HCT116 (cell line): ENCODE measurements around the gene FA2H. TPM values are rescaled to one million over a fixed set of nuclear protein-coding genes. Genes with fewer than 3 reads are reported as not detected.

ENCODE experiments used
- ATAC-seq: fragments of 200-7000 bp; cut with Tn5 transposase; 2 replicates; pipeline ENCODE4 v1.9.1; 2020; ENCODE audit warnings: mild to moderate bottlenecking, moderate library complexity
- BruUV-seq: library from RNA; stranded (reverse); fragments of 400-500 nt; replicated peaks from 2 replicates; lab custom pipeline; 2021; lab: Mats Ljungman, UMichigan
- CTCF ChIA-PET: fragments of 300-600 bp; sonication (Branson Sonifier 250); formaldehyde crosslinking; loops from one replicate; lab custom pipeline; 2021; ENCODE audit warnings: antibody characterized with exemption; lab: Charles Lee
- POLR2A ChIA-PET: fragments of 300-600, 350-600 bp; sonication (Branson Sonifier 250); formaldehyde crosslinking; loops from one replicate; lab custom pipeline; 2021; ENCODE audit warnings: antibody characterized with exemption; lab: Charles Lee
- RAD21 ChIA-PET, 2 experiments: fragments of 300-600 bp; sonication (Branson Sonifier 250); formaldehyde crosslinking; loops; one replicate each; lab custom pipeline; 2023; ENCODE audit warnings: low total read pairs in 2 of 2; ENCODE audit not compliant: uncharacterized antibody in 2 of 2, unreplicated experiment in 2 of 2, low non-redundant PET in 1 of 2; lab: Charles Lee
- DNase-seq: peaks from one replicate; pipeline ENCODE4 v3.0.0-alpha.2; 2010; ENCODE audit warnings: low read depth, low spot score
- H2AFZ ChIP-seq: fragments of 200-600 bp; shearing (Covaris generic), sonication (generic); 2 replicates; pipeline ENCODE4 v1.6.1; 2017; ENCODE audit warnings: low read depth, mixed run types, mixed read lengths, antibody characterized with exemption, low read length; ENCODE audit not compliant: poor library complexity, severe bottlenecking
- H3K27ac ChIP-seq: 2 replicates; pipeline ENCODE4 v1.5.1; 2012; ENCODE audit warnings: low read depth, low read length
- H3K27me3 ChIP-seq: fragments of 200-600 bp; sonication (generic); 2 replicates; pipeline ENCODE4 v1.6.1; 2016; ENCODE audit warnings: mixed run types, low read length, mixed read lengths; ENCODE audit not compliant: insufficient read depth
- H3K36me3 ChIP-seq, 2 experiments: fragments of 200-500 bp in 1 of 2; fragments of 200-600 bp in 1 of 2; sonication (Bioruptor generic) in 1 of 2; sonication (generic) in 1 of 2; 2 replicates each; pipeline versions ENCODE4 v1.5.1 to v1.6.1; 2014 to 2016; ENCODE audit warnings: low read length in 2 of 2, inconsistent platforms in 1 of 2, mixed read lengths in 1 of 2, mixed run types in 1 of 2; ENCODE audit not compliant: insufficient read depth in 2 of 2, control insufficient read depth in 1 of 2
- H3K4me1 ChIP-seq, 2 experiments: fragments of 200-600 bp in 1 of 2; sonication (generic) in 1 of 2; 2 replicates each; pipeline versions ENCODE4 v1.5.1 to v1.6.1; 2012 to 2017; ENCODE audit warnings: low read length in 2 of 2, inconsistent platforms in 1 of 2, mild to moderate bottlenecking in 1 of 2, mixed read lengths in 1 of 2, mixed run types in 1 of 2, moderate library complexity in 1 of 2; ENCODE audit not compliant: insufficient read depth in 2 of 2, control insufficient read depth in 1 of 2
- H3K4me2 ChIP-seq: fragments of 200-600 bp; sonication (generic); 2 replicates; pipeline ENCODE4 v1.6.1; 2017; ENCODE audit warnings: mixed run types, low read length, mixed read lengths
- H3K4me3 ChIP-seq, 2 experiments: fragments of 200-600 bp in 1 of 2; sonication (generic) in 1 of 2; replicated peaks in 1 of 2; 2 replicates each; pipeline ENCODE4 v1.5.1; 2011 to 2016; ENCODE audit warnings: low read length in 2 of 2, control low read depth in 1 of 2, low read depth in 1 of 2, mild to moderate bottlenecking in 1 of 2, mixed read lengths in 1 of 2, mixed run types in 1 of 2
- H3K79me2 ChIP-seq: fragments of 200-600 bp; sonication (generic); 2 replicates; pipeline ENCODE4 v1.6.1; 2017; ENCODE audit warnings: mild to moderate bottlenecking, mixed run types, low read length, moderate library complexity, mixed read lengths; ENCODE audit not compliant: insufficient read depth
- H3K9ac ChIP-seq: fragments of 200-600 bp; sonication (generic); 2 replicates; pipeline ENCODE4 v1.6.1; 2016; ENCODE audit warnings: low read length, mixed read lengths
- H3K9me2 ChIP-seq: fragments of 200-600 bp; sonication (generic), shearing (Covaris generic); 2 replicates; pipeline ENCODE4 v1.6.1; 2017; ENCODE audit warnings: mixed run types, mild to moderate bottlenecking, moderate library complexity; ENCODE audit not compliant: insufficient read depth
- H3K9me3 ChIP-seq, 2 experiments: fragments of 200-500 bp in 1 of 2; fragments of 200-600 bp in 1 of 2; sonication (Bioruptor generic) in 1 of 2; sonication (generic) in 1 of 2; 2 replicates each; pipeline ENCODE4 v1.6.1; 2014 to 2017; ENCODE audit warnings: low read length in 2 of 2, mixed read lengths in 2 of 2, inconsistent platforms in 1 of 2, low read depth in 1 of 2, mild to moderate bottlenecking in 1 of 2, mixed run types in 1 of 2, moderate library complexity in 1 of 2; ENCODE audit not compliant: control insufficient read depth in 1 of 2, insufficient read depth in 1 of 2
- H4K20me1 ChIP-seq: fragments of 200-600 bp; sonication (generic), shearing (Covaris generic); 2 replicates; pipeline ENCODE4 v1.6.1; 2017; ENCODE audit warnings: mixed run types, mild to moderate bottlenecking, moderate library complexity; ENCODE audit not compliant: insufficient read depth
- CBX3 ChIP-seq: IDR thresholded peaks from 2 replicates; pipeline ENCODE4 v1.6.1; 2012; ENCODE audit warnings: low read depth
- CEBPB ChIP-seq: IDR thresholded peaks from 2 replicates; pipeline ENCODE4 v1.6.1; 2012; ENCODE audit warnings: low read depth
- EZH2 ChIP-seq: fragments of 200-600 bp; sonication (generic); IDR thresholded peaks from 2 replicates; pipeline ENCODE4 v1.6.1; 2017; ENCODE audit warnings: antibody characterized with exemption, mixed run types
- EZH2phosphoT487 ChIP-seq: fragments of 200-600 bp; IDR thresholded peaks from 2 replicates; pipeline ENCODE4 v1.6.1; 2018; ENCODE audit warnings: antibody characterized with exemption, borderline replicate concordance
- FOSL1 ChIP-seq: IDR thresholded peaks from 2 replicates; pipeline ENCODE4 v1.6.1; 2012; ENCODE audit warnings: low read depth
- POLR2A ChIP-seq: IDR thresholded peaks from 2 replicates; pipeline ENCODE4 v1.7.0; 2011; ENCODE audit warnings: borderline replicate concordance; ENCODE audit not compliant: insufficient read depth, insufficient read length; ENCODE audit errors: extremely low read depth
- POLR2AphosphoS5 ChIP-seq: IDR thresholded peaks from 2 replicates; pipeline ENCODE4 v1.6.1; 2011; ENCODE audit warnings: mild to moderate bottlenecking, low read depth, low read length, moderate library complexity
- RAD21 ChIP-seq: IDR thresholded peaks from 2 replicates; pipeline ENCODE4 v1.6.1; 2012; ENCODE audit warnings: low read depth, mild to moderate bottlenecking
- REST ChIP-seq: IDR thresholded peaks from 2 replicates; pipeline ENCODE4 v1.6.1; 2012; ENCODE audit warnings: low read depth
- SIN3A ChIP-seq: IDR thresholded peaks from 2 replicates; pipeline ENCODE4 v1.6.1; 2012; ENCODE audit warnings: low read depth
- TCF7L2 ChIP-seq: IDR thresholded peaks from 2 replicates; pipeline ENCODE4 v1.7.0; 2011; ENCODE audit warnings: borderline replicate concordance, inconsistent platforms; ENCODE audit not compliant: insufficient read depth, insufficient read length; ENCODE audit errors: extremely low read depth
- YY1 ChIP-seq: IDR thresholded peaks from 2 replicates; pipeline ENCODE4 v1.6.1; 2011; ENCODE audit warnings: low read length, low read depth, moderate library complexity, mild to moderate bottlenecking; ENCODE audit not compliant: insufficient replicate concordance; ENCODE audit errors: extremely low read depth
- ZNF274 ChIP-seq: fragments of 200-500 bp; sonication (Bioruptor generic); IDR thresholded peaks from 2 replicates; pipeline ENCODE4 v1.6.1; 2014; ENCODE audit warnings: mild to moderate bottlenecking, low read depth, low read length, inconsistent platforms
- intact Hi-C: fragments of 100-400 bp; cut with micrococcal nuclease; formaldehyde crosslinking; loops from 2 replicates; pipeline ENCODE4 v1.10.0; 2022
- total RNA-seq: library from RNA; stranded (reverse); gene quantifications from one replicate; pipeline ENCODE4 v1.2.1, GENCODE V29; 2021; ENCODE audit not compliant: unreplicated experiment
- TF ChIP-seq, protein P1 (sequence below): IDR thresholded peaks from 2 replicates; pipeline ENCODE4 v1.6.1; 2012

Gene FA2H
- total RNA-seq, 1 experiment from 2014 or later = 11.1 TPM

GRCh38 chr16:74700116-74700437, 74.5 kb downstream of the FA2H start:
- RAD21 ChIA-PET = no interaction called here
- peak overlapping the region; percentile 59 to 73 for H3K4me3 ChIP-seq
- H3K4me1 ChIP-seq = peaks cover 0 to 28% of the 10 kb centered on the region in 2 experiments; a peak in 2 of 4 replicates
- peak overlapping the region; percentile 82 for H3K9ac ChIP-seq
- peak overlapping the region; percentile 67 for H2AFZ ChIP-seq
- CTCF ChIA-PET = interaction anchor here (1.1 to 3.6 kb wide), 2 partner anchors 8 to 162 kb away, joined by 3 to 14 read pairs; no protein-coding TSS in a partner anchor
- H3K9me2 ChIP-seq = no peaks in the 10 kb centered on the region
- no TSS peak for BruUV-seq
- peak overlapping the region; percentile 75 for H3K27ac ChIP-seq
- no peaks in the 10 kb centered on the region for H3K27me3 ChIP-seq
- DNase-seq (no peak), ATAC-seq (peak; percentile 20)
- no peaks in the 10 kb centered on the region; a peak in 1 of 4 replicates for H3K36me3 ChIP-seq
- H3K79me2 ChIP-seq = no peaks in the 10 kb centered on the region; the same call in 1 of the 2 replicates
- H3K9me3 ChIP-seq = no peaks in the 10 kb centered on the region
- H3K4me2 ChIP-seq = peak overlapping the region; percentile 79
- intact Hi-C loops = no loop called here
- TF ChIP-seq TCF7L2 = no peak
- TF ChIP-seq CBX3 = no peak
- no peak for TF ChIP-seq YY1
- no peak for TF ChIP-seq EZH2phosphoT487
- TF ChIP-seq POLR2A = no peak
- TF ChIP-seq SIN3A = no peak
- TF ChIP-seq FOSL1 = no peak
- TF ChIP-seq ZNF274 = no peak
- TF ChIP-seq EZH2 = no peak
- no peak for TF ChIP-seq CEBPB
- no peak for TF ChIP-seq RAD21
- POLR2A ChIA-PET = interaction anchor here (1.4 kb wide), 1 partner anchor 38 kb away, joined by 4 read pairs; no protein-coding TSS in a partner anchor
- no peaks in the 10 kb centered on the region for H4K20me1 ChIP-seq

DNA sequence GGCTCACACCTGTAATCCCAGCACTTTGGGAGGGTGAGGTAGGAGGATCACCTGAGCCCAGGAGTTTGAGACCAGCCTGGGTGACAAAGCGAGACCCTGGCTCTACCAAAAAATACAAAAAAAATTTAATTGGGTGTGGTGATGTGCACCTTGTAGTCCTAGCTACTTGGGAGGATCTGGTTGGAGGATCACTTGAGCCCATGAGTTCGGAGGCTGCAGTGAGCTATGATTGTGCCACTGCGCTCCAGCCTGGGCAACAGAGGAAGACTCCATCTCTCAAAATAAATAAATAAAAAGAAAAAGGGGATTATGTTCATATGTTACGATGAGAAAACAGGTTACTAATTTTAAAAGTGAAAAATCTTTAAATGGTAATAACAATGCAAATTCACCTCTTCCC, 75.0 kb downstream of the FA2H start:
- Histone ChIP-seq H3K4me3 (peak overlapping the region; percentile 59 to 73), H3K4me2 (peak overlapping the region; percentile 79), H3K36me3 (no peaks in the 10 kb centered on the region; a peak in 1 of 4 replicates), H3K27me3 (no peaks in the 10 kb centered on the region), H3K79me2 (no peaks in the 10 kb centered on the region; the same call in 1 of the 2 replicates), H3K27ac (peak overlapping the region; percentile 75; the same call in 1 of the 2 replicates), H3K9me2 (no peaks in the 10 kb centered on the region), H3K9me3 (no peaks in the 10 kb centered on the region), H2AFZ (no peak overlapping the region), H3K9ac (peak overlapping the region; percentile 82; the same call in 1 of the 2 replicates), H3K4me1 (peaks cover 0 to 28% of the 10 kb centered on the region in 2 experiments; a peak in 2 of 4 replicates), H4K20me1 (no peaks in the 10 kb centered on the region)
- ChIA-PET RAD21 (no interaction called here), CTCF (interaction anchor here (1.1 to 3.6 kb wide), 2 partner anchors 9 to 163 kb away, joined by 3 to 14 read pairs; no protein-coding TSS in a partner anchor), POLR2A (interaction anchor here (1.4 kb wide), 1 partner anchor 39 kb away, joined by 4 read pairs; no protein-coding TSS in a partner anchor)
- TF ChIP-seq POLR2A = no peak
- no peak for TF ChIP-seq CBX3
- TF ChIP-seq FOSL1 = no peak
- TF ChIP-seq CEBPB = no peak
- TF ChIP-seq, protein P1, sequence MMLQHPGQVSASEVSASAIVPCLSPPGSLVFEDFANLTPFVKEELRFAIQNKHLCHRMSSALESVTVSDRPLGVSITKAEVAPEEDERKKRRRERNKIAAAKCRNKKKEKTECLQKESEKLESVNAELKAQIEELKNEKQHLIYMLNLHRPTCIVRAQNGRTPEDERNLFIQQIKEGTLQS = no peak
- TF ChIP-seq RAD21 = no peak
- TF ChIP-seq REST = no peak
- no peak for TF ChIP-seq POLR2AphosphoS5
- no peak for TF ChIP-seq TCF7L2
- ATAC-seq (no peak), DNase-seq (no peak)
- no TSS peak for BruUV-seq
- intact Hi-C loops = no loop called here
